Fibroblast of skin of right biceps (primary cell): ENCODE data around the gene LRRC41.
"Not testable (repeated sequence)": the region's sequence is repeated elsewhere in the genome, so short reads cannot be mapped to it uniquely, and the experiment has no call there.

Source experiments
- DNase-seq: peaks from one replicate; pipeline ENCODE4 v3.0.0-alpha.2; 2013

The LRRC41 gene

DNA sequence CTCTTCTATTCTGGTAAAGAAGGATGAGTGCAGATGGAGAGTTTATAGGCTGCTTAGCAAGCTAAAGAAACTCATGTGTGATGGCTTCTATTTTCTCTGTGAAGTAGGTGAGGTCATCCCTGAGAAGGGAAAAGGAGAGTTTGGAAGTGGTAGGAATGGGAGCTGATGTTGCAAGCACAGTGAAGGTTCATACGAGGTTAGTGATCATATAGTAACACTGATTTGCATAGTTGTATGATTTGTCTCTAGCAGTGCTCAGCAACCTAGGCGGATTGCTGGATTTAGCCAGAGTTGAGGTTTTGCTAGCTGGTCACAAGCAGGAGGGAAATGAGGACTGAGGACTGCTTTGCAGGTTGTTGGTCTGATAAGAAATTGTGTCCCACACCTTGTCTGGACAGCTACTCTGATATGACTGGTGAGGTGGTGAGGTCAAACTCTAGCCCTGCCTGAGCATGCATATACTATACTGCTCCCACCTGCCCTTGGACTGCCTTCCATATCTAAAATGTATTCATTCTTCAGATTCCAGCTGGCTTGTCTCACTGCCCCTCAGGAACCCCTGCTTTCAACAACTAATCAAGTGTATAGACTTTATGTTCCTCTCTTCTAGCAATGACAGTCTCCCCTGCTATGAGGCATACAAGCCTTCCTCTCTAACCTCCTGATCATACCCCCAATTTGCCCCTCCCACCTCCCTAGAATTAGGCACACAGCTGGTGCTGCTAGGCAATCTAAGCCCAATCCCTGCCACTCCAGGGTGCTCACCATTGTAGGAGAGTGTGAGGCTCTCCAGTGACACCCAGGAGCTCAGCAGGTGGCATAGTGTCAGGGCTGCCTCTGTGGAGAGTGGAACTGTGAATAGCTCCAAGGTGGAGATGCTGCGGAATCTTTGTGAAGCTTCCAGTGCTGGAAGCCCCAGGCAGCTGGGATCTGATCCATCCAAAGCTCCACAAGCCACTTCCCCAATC is 18.5 kb downstream of the LRRC41 start:
- peak; percentile 30 for DNase-seq

GRCh38 chr1:46284058-46284457 is 19.4 kb downstream of the LRRC41 start:
- no peak for DNase-seq

DNA sequence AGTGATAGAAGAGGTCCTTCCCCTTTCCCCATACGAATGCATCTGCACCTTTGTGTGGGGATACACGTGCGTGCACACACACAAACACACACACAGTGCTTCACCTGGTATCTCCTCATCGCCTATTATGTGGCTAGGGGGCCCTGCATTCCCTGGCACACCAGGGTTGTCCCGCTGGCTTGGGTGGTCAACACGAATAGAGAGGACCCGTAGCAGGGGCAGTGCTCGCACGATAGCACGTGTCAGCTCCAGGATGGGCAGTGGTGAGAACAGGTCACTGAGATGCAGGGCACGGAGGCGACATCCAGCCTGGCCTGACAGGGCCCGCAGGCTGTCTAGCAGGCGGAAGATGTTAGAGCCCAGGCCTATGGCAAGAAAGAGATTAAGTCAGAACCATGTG is 22.4 kb downstream of the LRRC41 start:
- no peak for DNase-seq

DNA sequence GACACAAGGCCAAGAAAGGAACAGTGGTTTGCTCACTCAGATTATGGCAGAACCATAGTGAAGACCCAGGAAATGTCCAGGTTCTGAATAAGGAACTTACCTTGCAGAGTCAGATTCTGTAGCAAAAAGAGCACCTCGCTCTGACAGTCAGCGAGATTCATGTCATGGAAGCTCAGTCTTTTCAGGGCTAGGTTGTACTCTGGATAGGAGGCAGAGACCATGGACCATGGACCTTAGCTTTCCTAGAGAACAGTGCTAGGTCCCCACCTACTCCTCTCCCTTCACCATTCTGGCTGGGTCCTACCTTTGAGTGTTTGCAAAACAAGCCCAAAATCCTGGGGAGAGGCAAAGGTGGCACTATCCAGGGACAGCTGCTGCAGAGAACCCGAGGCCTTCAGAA is 23.3 kb downstream of the LRRC41 start:
- DNase-seq = no peak

GRCh38 chr1:46278807-46279206 is 24.6 kb downstream of the LRRC41 start:
- peak; percentile 33 for DNase-seq

- DNase-seq = no peak
Observed at GRCh38 chr1:46277658-46278373, 25.6 kb downstream of the LRRC41 start.

- no peak for DNase-seq
Observed at GRCh38 chr1:46275030-46275337, 28.4 kb downstream of the LRRC41 start.

GRCh38 chr1:46274225-46275029 is 29.0 kb downstream of the LRRC41 start:
- DNase-seq = no peak

GRCh38 chr1:46268578-46268977 is 34.8 kb downstream of the LRRC41 start:
- DNase-seq = no peak

- no peak for DNase-seq
Observed at GRCh38 chr1:46263146-46263545, 40.3 kb downstream of the LRRC41 start.

DNA sequence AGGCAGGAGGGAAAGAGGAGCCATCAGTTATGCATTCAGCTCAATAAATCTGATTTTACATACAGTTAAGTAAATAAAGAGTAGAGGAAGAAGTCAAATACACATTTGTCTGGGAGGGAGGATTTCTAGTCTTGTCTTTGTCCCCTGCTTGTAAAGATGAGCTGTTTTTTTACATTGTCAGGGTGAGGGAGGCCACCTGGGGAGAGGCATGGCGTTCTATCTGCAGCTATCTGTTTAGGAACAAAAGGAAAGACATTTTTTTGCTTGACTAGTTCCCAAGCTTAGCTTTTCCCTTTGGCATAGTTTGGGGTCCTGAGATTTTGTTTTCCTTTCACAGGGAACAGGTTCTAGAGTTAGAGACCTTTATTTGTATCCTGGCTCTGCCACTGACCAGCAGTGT is 40.9 kb downstream of the LRRC41 start:
- DNase-seq = no peak

DNA sequence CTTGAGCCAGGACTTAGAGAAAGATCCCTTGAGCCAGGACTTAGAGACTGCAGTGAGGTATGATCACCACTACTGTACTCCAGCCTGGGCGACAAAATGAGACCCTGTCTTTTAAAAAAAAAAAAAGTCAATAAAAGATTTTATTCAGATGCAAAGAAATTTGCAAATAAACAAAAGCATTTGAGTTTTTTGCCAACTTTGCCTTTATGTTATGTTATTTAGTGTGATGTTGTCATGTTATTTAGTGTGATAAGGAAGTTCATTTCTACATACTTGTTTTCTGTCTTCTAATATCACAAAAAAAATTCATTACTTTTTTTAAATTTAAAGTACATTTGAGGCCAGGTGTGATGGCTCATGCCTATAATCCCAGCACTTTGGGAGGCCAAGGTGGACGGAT is 46.9 kb downstream of the LRRC41 start:
- no peak for DNase-seq

- DNase-seq = no peak
Observed at GRCh38 chr1:46254668-46255067, 48.7 kb downstream of the LRRC41 start.

DNA sequence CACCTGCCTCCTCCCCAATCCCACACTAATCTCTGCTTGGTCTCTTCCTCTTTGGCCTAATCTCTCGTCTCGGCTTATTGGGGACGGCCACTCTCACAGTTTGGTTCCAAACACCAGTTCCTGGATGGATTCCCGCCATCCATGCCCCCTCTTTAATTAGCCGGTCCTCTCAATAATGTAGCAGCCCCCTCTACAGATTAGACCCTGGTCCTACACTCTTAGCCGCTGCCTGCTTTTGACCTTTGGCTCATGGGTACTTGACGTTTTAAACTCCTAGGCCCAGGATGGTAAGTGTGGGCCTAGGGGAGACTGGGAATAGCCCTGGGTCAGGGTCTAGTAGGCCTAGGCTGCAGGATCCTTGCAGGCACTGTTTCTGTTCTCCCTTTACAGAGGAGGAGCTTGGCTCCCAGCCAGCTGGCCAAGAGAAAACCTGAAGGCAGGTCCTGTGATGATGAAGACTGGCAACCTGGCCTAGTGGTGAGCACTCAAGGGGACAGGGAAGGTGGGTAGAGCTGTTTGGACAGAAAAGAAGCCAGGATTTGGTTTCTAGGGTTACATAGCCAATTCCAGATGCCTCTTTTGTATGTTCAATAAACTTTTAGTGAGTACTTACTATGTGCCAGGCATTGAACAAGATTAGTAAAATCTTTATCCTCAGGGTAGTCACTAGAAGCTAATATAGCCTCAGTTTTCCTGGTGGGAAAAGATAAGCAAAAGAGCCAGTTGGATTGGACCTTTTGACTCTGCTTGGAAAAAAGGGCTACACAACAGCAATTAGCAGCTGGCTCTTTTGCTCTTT is 55.1 kb downstream of the LRRC41 start:
- DNase-seq = peak; percentile 43

DNA sequence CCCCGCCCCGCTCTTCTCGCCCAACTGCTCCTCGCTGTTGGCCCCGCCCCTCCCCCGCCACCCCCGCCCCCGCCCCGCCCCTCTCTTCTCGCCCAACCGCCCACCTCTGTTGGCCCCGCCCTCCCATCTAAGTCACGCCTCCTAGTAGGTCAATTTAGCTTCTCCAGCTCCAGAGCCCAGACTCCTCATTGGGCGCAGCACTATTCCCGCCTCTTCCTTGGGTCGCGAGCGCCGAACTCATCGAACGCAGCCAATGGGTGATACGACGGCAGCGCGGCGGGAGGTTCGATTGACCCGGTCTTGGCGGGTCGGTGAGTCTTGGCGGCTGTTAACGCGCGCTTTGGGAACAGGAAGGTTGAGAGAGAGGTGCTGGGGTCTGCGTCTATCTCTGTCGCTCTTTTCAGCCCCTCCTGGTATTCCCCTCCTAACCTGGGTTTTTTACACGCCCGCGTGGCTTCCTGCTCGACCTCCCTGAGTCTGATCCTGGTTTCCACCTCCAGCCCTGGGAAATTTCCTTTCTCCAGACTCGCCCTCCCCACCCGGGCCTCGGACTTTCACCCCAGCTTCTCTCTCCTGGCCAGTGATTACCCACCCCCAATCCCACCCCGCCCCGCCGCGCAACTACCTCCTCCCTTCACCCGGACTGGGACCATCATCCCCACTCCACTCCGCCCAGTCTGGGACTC is 55.8 kb downstream of the LRRC41 start, which contains the start of gene RAD54L:
Gene RAD54L (plus strand): TSS at position 328 of the 686 bp plus-strand sequence. CDS start 643 bp downstream, outside the sequence.
- peak; percentile 100 for DNase-seq

- peak; percentile 67 for DNase-seq
Observed at GRCh38 chr1:46246548-46247435, 56.6 kb downstream of the LRRC41 start.

DNA sequence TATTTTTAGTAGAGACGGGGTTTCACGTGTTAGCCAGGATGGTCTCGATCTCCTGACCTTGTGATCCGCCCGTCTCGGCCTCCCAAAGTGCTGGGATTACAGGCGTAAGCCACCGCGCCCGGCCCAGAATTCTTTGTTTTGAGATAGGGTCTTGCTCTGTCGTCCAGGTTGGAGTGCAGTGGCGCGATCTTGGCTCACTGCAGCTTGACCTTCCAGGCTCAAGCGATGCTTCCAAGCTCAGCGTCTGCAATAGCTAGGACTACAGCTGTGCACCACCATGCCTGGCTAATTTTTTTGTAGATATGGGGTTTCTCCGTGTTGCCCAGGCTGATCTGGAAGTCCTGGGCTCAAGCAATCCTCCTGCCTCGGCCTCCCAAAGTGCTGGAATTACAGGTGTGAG is 57.3 kb downstream of the LRRC41 start:
- not testable (repeated sequence) for DNase-seq

DNA sequence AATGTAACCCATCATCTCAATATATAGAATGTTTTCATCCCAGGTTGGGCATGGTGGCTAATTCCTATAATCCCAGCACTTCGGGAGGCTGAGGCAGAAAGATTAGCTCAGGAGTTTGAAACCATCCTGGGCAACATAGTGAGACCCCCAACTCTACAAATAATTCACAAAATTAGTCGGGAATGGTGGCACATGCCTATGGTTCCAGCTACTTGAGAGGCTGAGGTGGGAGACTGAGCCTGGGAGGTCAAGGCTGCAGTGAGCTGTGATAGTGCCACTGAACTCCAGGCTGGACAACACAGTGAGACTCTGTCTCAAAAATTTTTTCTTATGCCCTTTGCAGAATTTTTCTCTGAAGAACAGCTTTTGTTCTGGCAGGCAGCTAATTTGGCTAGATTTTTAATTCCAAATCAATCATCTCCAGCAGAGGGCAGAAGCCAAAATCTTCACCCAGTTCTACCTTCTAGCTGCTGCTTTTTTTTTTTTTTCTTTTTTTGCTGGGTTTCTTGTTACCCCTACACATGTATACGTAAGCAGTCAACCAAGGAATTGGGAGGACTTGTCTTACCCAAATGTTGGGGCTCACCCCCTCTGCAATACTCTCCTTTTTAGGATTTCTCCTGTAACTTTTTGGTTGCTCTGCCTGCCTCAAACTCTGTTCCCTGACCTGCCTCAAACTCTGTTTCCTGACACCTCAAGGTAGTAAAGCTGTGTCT is 58.6 kb downstream of the LRRC41 start:
- DNase-seq = peak; percentile 12

DNA sequence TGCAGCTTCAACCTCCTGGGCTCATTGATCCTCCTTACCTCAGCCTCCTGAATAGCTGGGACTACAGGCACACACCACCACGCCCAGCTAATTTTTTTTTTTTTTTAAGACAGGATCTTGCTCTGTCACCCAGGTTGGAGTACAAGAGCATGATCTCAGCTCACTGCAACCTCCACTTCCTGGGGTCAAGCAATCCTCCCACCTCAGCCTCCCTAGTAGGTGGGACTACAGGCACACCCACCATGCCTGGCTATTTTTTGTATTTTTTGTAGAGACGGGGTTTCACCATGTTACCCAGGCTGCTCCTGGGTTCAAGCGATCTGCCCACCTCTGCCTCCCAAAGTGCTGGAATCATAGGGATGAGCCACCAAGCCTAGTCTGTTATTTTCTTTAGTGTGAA is 59.6 kb downstream of the LRRC41 start:
- not testable (repeated sequence) for DNase-seq

GRCh38 chr1:46242918-46243317 is 60.5 kb downstream of the LRRC41 start:
- DNase-seq = no peak
